ENCODE data around the gene LHPP.

Gene LHPP

DNA sequence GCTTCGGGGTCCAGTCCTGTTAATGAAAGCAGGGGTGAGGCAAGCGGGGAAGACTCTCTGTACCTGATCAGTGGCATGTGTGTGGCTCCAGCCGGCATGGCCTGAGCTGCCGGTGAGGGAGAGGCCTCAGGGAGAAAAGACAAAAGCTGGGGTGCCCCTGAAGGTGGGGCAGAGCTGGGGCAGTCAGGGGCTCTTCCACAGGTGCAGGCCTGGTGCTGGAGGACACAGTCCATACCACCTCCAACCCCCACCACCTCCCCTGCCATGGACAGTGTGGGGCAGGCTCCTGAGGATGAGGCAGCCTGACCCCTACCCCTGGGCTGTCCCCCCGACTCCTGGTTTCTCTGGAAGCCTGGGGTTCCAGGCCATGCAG lies 129.5 kb downstream of the LHPP start:
- TF ChIP-seq, protein P1, sequence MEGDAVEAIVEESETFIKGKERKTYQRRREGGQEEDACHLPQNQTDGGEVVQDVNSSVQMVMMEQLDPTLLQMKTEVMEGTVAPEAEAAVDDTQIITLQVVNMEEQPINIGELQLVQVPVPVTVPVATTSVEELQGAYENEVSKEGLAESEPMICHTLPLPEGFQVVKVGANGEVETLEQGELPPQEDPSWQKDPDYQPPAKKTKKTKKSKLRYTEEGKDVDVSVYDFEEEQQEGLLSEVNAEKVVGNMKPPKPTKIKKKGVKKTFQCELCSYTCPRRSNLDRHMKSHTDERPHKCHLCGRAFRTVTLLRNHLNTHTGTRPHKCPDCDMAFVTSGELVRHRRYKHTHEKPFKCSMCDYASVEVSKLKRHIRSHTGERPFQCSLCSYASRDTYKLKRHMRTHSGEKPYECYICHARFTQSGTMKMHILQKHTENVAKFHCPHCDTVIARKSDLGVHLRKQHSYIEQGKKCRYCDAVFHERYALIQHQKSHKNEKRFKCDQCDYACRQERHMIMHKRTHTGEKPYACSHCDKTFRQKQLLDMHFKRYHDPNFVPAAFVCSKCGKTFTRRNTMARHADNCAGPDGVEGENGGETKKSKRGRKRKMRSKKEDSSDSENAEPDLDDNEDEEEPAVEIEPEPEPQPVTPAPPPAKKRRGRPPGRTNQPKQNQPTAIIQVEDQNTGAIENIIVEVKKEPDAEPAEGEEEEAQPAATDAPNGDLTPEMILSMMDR (IDR thresholded peaks at IDR 0.05; ENCODE audit: low read depth, low read length, missing control alignments): no peak
- DNase-seq: no peak
- in situ Hi-C loops (cut with HindIII; ENCODE audit: low pct_ligation_motif_present, low sequenced_read_pairs): no loop called here
- Histone ChIP-seq H3K27ac (no peak overlapping the region), H3K4me3 (ENCODE audit: low read depth, low read length) (no peak overlapping the region), H3K36me3 (replicated peaks) (no peaks in the 10 kb centered on the region), H3K27me3 (replicated peaks) (peaks cover 6% of the 10 kb centered on the region)

DNA sequence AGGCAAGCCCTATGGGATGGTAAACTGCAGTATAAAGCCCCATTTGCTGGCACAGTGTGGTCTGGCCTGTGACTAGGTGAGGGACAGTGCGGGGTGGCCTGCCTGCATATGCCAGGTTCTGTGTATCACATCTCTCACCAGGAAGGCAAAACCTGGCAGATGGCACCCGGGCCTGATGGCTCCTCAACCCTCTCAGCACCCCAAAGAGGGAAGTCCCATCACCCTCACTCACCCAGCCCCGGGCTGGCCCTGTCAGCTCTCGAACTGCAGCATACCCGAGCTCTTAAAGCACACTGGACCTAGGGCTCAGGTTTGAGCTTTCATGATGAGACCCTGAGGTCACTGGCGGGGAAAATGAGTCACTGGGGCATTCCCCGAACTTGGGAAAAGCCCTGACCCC lies 130.5 kb downstream of the LHPP start:
- Histone ChIP-seq H3K4me3 (ENCODE audit: low read depth, low read length) (no peak overlapping the region), H3K27ac (no peak overlapping the region), H3K36me3 (replicated peaks) (no peaks in the 10 kb centered on the region), H3K27me3 (replicated peaks) (peaks cover 6% of the 10 kb centered on the region)
- in situ Hi-C loops (cut with HindIII; ENCODE audit: low pct_ligation_motif_present, low sequenced_read_pairs): no loop called here
- DNase-seq: no peak
- TF ChIP-seq, protein P1 (IDR thresholded peaks at IDR 0.05; ENCODE audit: low read depth, low read length, missing control alignments): no peak

DNA sequence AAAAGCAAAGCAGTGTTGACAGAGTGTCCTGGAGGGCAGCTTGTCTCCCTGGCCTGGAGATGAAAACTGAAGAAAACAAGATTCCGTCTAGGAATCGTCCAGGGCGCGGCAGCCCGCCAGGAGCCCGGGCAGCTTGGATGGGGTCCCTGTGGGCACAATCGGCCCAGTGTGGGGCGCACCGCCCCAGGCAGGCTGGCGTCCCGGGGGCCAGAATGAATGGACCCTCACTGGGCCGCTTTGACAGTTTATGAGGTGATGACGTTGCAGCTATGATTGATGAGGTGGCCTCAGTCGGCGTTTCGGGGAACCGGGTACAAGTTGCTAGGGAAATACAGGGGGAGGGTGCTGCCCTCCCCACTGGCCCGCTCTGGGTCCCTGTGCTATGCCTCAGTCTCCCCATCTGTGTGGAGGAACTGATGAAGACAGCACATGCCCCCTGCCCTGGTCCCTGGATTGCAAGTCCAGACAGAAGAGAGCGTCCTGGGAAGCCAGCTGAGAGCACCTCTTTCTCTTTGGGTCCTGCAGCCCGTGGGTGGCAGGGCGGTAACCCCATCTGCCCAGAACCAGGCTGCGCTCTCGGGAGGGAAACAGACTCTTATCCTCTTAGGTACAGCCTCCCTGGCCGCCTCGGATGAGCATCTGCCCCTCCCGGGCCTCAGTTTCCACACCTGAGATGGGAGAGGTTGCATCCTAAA lies 131.3 kb downstream of the LHPP start:
- H3K36me3 ChIP-seq (replicated peaks): no peaks in the 10 kb centered on the region
- DNase-seq: no peak
- H3K4me3 ChIP-seq (ENCODE audit: low read depth, low read length): no peak overlapping the region
- H3K27ac ChIP-seq: no peak overlapping the region
- in situ Hi-C loops (cut with HindIII; ENCODE audit: low pct_ligation_motif_present, low sequenced_read_pairs): no loop called here
- peaks cover 6% of the 10 kb centered on the region for H3K27me3 ChIP-seq (replicated peaks)
- TF ChIP-seq, protein P1 (IDR thresholded peaks at IDR 0.05; ENCODE audit: low read depth, low read length, missing control alignments): no peak

DNA sequence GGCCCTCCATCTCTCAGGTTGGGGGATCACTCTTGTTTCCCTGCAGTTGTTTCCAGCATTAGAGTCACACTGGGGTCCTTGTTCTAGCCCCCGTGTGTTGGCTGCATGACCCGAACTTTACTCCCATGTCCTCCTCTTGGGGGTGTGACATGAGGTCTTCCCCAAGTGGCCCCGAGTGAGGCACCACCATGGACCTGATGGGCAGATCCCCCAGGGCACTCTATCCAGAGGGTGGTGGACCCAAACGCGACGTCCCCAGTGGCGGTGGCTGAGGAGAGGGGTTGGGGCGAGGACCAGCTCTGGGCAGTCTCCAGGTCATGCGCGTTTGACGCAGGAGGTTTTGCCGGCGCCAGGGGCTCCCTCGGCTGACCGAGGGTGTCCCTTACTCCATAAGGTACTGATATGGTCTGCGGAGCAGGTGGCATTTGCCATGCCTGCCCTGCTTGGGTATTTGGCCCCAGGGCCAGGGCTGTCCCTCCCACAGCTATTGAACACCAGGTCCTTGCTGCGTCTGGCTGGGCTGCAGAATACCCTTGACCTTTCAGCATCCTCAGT lies 131.9 kb downstream of the LHPP start:
- no peak for DNase-seq
- Histone ChIP-seq H3K4me3 (ENCODE audit: low read depth, low read length) (no peak overlapping the region), H3K36me3 (replicated peaks) (no peaks in the 10 kb centered on the region), H3K27ac (no peak overlapping the region), H3K27me3 (replicated peaks) (peaks cover 6% of the 10 kb centered on the region)
- in situ Hi-C loops (cut with HindIII; ENCODE audit: low pct_ligation_motif_present, low sequenced_read_pairs): no loop called here
- TF ChIP-seq, protein P1 (IDR thresholded peaks at IDR 0.05; ENCODE audit: low read depth, low read length, missing control alignments): no peak

DNA sequence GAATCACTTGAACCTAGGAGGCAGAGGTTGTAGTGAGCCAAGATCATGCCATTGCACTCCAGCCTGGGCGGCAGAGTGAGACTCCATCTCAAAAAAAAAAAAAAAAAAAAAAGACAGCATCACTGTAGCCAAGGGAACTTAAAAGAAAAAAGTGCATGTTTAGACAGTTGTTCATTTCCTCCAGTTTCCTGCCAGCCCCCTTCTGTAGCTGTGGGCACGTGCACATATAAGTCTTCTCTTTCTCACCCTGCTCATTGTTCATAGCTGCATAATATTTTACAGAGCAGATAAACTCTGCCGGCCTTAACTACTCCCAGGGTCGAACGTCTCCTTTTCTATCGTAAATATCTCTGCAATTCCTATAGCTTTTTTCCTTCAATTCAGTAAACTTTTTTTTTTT lies 132.6 kb downstream of the LHPP start:
- TF ChIP-seq, protein P1 (IDR thresholded peaks at IDR 0.05; ENCODE audit: low read depth, low read length, missing control alignments): no peak
- no peak for DNase-seq
- H3K4me3 ChIP-seq (ENCODE audit: low read depth, low read length): no peak overlapping the region
- H3K27ac ChIP-seq: no peak overlapping the region
- peaks cover 4% of the 10 kb centered on the region for H3K27me3 ChIP-seq (replicated peaks)
- no peaks in the 10 kb centered on the region for H3K36me3 ChIP-seq (replicated peaks)
- in situ Hi-C loops (cut with HindIII; ENCODE audit: low pct_ligation_motif_present, low sequenced_read_pairs): no loop called here
